ENCODE measurements around the gene CCT6A. TPM values are rescaled to one million over a fixed set of nuclear protein-coding genes. Genes with fewer than 3 reads are reported as not detected.
"Not testable (repeated sequence)": the region's sequence is repeated elsewhere in the genome, so short reads cannot be mapped to it uniquely, and the experiment has no call there.

Gene CCT6A
- total RNA-seq, 4 donors from 2014 or later = 88.7 to 147 (median 118) TPM

DNA sequence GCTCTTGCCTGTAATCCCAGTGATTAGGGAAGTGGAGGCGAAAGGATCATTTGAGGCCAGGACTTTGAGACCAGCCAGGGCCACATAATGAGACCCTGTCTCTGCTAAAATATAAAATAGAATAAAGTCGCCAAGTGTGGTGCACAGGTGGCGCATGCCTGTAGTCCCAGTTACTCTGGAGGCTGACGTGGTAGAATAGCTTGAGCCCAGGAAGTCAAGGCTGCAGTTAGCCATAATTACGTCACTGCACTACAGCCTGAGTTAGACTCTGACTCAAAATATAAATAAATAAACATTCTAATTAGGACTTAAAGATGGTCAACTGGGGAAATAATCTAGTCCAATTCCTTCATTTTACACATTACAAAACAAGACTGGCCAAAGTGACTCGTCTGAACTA lies 53.9 kb downstream of the CCT6A start:
- 19 to 22% methylated on average over 6 of the region's 6 CpGs for WGBS, 2 donors
- no peaks in the 10 kb centered on the region for H3K9me3 ChIP-seq
- intact Hi-C loops (cut with DNase I) = no loop called here
- H3K27me3 ChIP-seq = no peaks in the 10 kb centered on the region
- peaks cover 37 to 38% of the 10 kb centered on the region in 2 donors for H3K36me3 ChIP-seq
- no peak for DNase-seq
- TF ChIP-seq POLR2A (IDR thresholded peaks at IDR 0.05) (no peak), CTCF (IDR thresholded peaks at IDR 0.05) (no peak)
- H3K4me3 ChIP-seq (replicated peaks in 1 of 3) = peak overlapping the region in 2 of 3 donors; percentile 59 to 95
- peaks cover 8 to 10% of the 10 kb centered on the region in 2 donors for H3K4me1 ChIP-seq
- peak overlapping the region; percentile 50 to 93 (median 83) for H3K27ac ChIP-seq

DNA sequence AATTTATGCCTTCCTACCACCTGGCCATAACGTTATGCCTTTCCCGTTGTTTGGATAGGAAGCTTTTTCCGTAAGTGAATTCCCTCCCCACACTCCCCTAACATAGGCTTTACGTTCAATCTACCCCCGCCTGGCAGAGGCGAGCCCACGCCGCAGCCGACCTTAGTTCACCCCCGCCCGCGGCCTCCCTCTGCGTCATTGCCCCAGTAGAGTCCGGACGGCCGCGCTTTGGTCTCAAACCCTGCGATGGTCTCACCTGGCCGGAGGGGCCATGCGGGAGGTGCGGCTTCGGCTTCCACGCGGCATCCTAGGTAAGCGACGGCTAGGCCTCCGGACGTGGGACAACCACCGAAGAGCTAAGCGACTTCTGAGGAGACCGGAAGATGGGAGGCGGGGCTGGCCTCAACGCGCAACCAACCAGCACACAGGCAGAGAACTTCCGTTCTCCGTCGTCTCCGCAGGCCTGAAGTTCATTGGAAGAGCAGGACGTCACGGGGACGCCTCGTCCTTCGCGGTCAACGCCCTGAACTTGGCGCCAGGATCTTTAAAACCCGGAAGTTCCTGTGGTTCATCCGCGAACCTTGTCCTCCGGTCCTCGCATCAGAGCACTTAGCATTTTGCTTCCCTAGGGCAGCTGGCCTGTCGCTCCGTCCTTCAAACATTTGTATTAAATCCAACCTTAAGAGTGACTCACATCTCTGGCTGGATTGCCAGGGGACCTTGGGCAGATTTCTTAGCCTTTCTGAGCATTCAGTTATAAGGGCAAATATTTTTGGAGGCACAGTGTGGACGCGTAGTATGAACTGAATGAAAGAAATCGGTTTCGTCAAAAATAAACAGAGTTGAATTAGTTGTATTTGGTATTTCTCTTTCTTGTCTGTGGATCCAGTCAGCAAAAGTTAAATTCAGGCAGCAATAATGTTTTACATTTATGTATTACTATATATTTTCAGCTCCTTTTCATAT lies 54.8 kb downstream of the CCT6A start, which contains the start of gene CHCHD2:
TSS of gene CHCHD2 (minus strand) at position 369 of the 966 bp plus-strand sequence. CDS start at position 306, 63 bp downstream.
- intact Hi-C loops (cut with DNase I) = no loop called here
- no peaks in the 10 kb centered on the region for H3K27me3 ChIP-seq

DNA sequence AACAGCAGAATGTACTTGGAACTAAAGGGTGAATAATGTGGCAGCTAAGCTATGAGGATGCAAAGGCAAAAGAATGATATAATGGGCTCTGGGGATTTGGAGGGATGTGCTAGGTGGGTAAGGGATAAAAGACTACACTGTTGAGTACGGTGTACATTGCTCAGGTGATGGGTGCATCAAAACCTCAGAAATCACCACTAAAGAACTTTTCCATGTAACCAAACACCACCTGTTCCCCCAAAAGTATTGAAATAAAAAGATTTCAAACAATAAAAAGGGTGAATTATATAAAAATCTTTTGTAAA lies 56.3 kb downstream of the CCT6A start:
- 96 to 97% methylated on average over 1 of the region's 1 CpG for WGBS, 2 donors
- H3K4me3 ChIP-seq (replicated peaks in 1 of 3) = no peak overlapping the region
- H3K36me3 ChIP-seq = peaks cover 13 to 14% of the 10 kb centered on the region in 2 donors
- TF ChIP-seq CTCF (IDR thresholded peaks at IDR 0.05) (no peak), POLR2A (IDR thresholded peaks at IDR 0.05) (no peak)
- H3K27me3 ChIP-seq = no peaks in the 10 kb centered on the region
- H3K9me3 ChIP-seq = no peaks in the 10 kb centered on the region
- no peak overlapping the region for H3K27ac ChIP-seq
- no peak for DNase-seq
- peaks cover 8 to 10% of the 10 kb centered on the region in 2 donors for H3K4me1 ChIP-seq
- intact Hi-C loops (cut with DNase I) = no loop called here

More for the DNA sequence above, 54.8 kb downstream of the CCT6A start, which contains the start of gene CHCHD2:
- peak; percentile 98 for DNase-seq
- WGBS, 2 donors = 2 to 5% methylated on average over 30 to 47 of the region's 57 CpGs
- Histone ChIP-seq H3K4me3 (replicated peaks in 1 of 3) (peak within 1 kb of the TSS; percentile 59 to 95 (median 70)), H3K36me3 (peaks cover 29% of the 10 kb centered on the region in 2 donors), H3K9me3 (no peaks in the 10 kb centered on the region), H3K27ac (peak within 1 kb of the TSS; percentile 50 to 93 (median 83)), H3K4me1 (peaks cover 8 to 10% of the 10 kb centered on the region in 2 donors)
- TF ChIP-seq CTCF (IDR thresholded peaks at IDR 0.05) (no peak), POLR2A (IDR thresholded peaks at IDR 0.05) (peak; percentile 73 to 93)

- Histone ChIP-seq H3K4me1 (peaks cover 0 to under 1% of the 10 kb centered on the region in 2 donors), H3K36me3 (no peaks in the 10 kb centered on the region), H3K4me3 (replicated peaks in 1 of 3) (no peak overlapping the region), H3K27ac (no peak overlapping the region), H3K27me3 (no peaks in the 10 kb centered on the region), H3K9me3 (no peaks in the 10 kb centered on the region)
- intact Hi-C loops (cut with DNase I) = no loop called here
- no peak for TF ChIP-seq POLR2A (IDR thresholded peaks at IDR 0.05)
- TF ChIP-seq CTCF (IDR thresholded peaks at IDR 0.05) = no peak
- 81 to 100% methylated on average over 1 of the region's 1 CpG for WGBS, 2 donors
- no peak for DNase-seq
Measured at GRCh38 chr7:56110611-56111010, 59.0 kb downstream of the CCT6A start.

- H3K27ac ChIP-seq; intact Hi-C loops (cut with DNase I); H3K36me3 ChIP-seq; H3K4me1 ChIP-seq; DNase-seq; H3K4me3 ChIP-seq (replicated peaks in 1 of 3); H3K9me3 ChIP-seq; H3K27me3 ChIP-seq: not testable (repeated sequence)
- WGBS, 2 donors = 87 to 94% methylated on average over 3 of the region's 3 CpGs
Measured at GRCh38 chr7:56112244-56112643, 60.7 kb downstream of the CCT6A start.

Small RNAs within 50 kb of the gene (small RNA-seq; reads per million reads assigned to genes)
- gene SNORA15 (not detected), gene SNORA22B (not detected)

Other genes starting within 250 kb of the CCT6A start
- gene SEPTIN14, start 189.0 kb upstream of the CCT6A start, total RNA-seq = under 1 TPM in 2 of 4 donors, not detected in 2; 0.11 to 0.27 TPM
- 10 to 100 TPM in 1 of 4 donors, 1 to 10 TPM in 3; 8.5 to 14.5 (median 8.7) TPM for gene ZNF713, start 164.3 kb upstream of the CCT6A start, total RNA-seq
- gene MRPS17, start 99.9 kb upstream of the CCT6A start, total RNA-seq = 10 to 100 TPM in 2 of 4 donors, 1 to 10 TPM in 2; 8.7 to 11.2 (median 9.7) TPM
- gene NIPSNAP2, start 87.2 kb upstream of the CCT6A start, total RNA-seq = 100 to 1,000 TPM; 142 to 203 (median 175) TPM
- gene PSPH, start 321 bp upstream of the CCT6A start, total RNA-seq = 10 to 100 TPM; 19.3 to 26.7 (median 23.3) TPM
- gene SUMF2, start 12.5 kb downstream of the CCT6A start, total RNA-seq = 100 to 1,000 TPM; 119 to 170 (median 164) TPM
- gene PHKG1, start 41.2 kb downstream of the CCT6A start, total RNA-seq = 1 to 10 TPM in 3 of 4 donors, under 1 TPM in 1; 0.78 to 3.5 (median 1.8) TPM
- 100 to 1,000 TPM; 347 to 507 (median 416) TPM for gene CHCHD2, start 54.7 kb downstream of the CCT6A start, total RNA-seq
- 10 to 100 TPM; 26.3 to 38.5 (median 34.5) TPM for gene NUPR2, start 64.7 kb downstream of the CCT6A start, total RNA-seq

Measured in thyroid gland (tissue), 4 donors.